ENCODE results near the gene KDR.

DNA sequence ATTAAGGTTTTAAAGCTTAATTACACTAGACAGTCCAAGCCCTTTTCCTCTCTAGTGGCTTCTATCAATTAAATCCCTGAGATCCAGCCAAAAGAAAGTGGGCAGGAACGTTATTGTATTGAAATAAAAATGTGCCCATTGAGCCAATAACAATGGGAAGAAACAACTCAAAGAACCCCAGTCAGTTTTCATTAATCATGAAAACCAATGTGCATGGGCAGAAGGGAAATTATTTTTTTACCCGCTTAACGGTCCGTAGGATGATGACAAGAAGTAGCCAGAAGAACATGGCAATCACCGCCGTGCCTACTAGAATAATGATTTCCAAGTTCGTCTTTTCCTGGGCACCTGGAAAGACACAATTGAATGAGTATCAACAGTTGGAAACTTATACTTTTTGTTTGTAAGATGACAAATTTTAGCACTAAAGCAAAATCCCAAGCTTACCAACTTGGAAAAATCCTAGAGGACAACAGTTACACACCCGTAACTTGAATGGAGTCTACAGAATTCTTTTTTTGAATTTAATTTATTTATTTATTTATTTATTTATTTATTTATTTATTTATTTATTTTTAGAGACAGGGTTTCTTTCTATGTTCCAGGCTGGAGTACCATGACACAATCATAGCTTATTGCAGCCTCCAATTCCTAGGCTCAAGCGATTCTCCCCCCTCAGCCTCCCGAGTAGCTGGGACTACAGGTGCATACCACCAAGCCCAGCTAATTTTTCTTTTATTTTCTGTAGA, 26.8 kb downstream of the KDR start:
- TF ChIP-seq ZBED1 (IDR thresholded peaks at IDR 0.05; ENCODE audit: borderline replicate concordance) (no peak), IKZF1 (conservative IDR thresholded peaks at IDR 0.05) (no peak), GABPA (IDR thresholded peaks at IDR 0.05; ENCODE audit: low read depth) (no peak), ASH2L (IDR thresholded peaks at IDR 0.05; ENCODE audit: borderline replicate concordance, low read depth) (no peak), TCF12 (IDR thresholded peaks at IDR 0.05; ENCODE audit: low read depth, low read length) (no peak), CBFB (IDR thresholded peaks at IDR 0.05; ENCODE audit: low read depth) (no peak), SPI1 (IDR thresholded peaks at IDR 0.05; ENCODE audit: borderline replicate concordance, insufficient read depth, low read depth, low read length) (no peak)
- TF ChIP-seq, protein P1, sequence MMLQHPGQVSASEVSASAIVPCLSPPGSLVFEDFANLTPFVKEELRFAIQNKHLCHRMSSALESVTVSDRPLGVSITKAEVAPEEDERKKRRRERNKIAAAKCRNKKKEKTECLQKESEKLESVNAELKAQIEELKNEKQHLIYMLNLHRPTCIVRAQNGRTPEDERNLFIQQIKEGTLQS (IDR thresholded peaks at IDR 0.05; ENCODE audit: borderline replicate concordance, extremely low read depth, low read depth, low read length) = no peak
- TF ChIP-seq, protein P2, sequence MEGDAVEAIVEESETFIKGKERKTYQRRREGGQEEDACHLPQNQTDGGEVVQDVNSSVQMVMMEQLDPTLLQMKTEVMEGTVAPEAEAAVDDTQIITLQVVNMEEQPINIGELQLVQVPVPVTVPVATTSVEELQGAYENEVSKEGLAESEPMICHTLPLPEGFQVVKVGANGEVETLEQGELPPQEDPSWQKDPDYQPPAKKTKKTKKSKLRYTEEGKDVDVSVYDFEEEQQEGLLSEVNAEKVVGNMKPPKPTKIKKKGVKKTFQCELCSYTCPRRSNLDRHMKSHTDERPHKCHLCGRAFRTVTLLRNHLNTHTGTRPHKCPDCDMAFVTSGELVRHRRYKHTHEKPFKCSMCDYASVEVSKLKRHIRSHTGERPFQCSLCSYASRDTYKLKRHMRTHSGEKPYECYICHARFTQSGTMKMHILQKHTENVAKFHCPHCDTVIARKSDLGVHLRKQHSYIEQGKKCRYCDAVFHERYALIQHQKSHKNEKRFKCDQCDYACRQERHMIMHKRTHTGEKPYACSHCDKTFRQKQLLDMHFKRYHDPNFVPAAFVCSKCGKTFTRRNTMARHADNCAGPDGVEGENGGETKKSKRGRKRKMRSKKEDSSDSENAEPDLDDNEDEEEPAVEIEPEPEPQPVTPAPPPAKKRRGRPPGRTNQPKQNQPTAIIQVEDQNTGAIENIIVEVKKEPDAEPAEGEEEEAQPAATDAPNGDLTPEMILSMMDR (IDR thresholded peaks at IDR 0.05 in 2 of 3, conservative IDR thresholded peaks at IDR 0.05 in 1 of 3; ENCODE audit: control insufficient read depth in 2 of 3, extremely low read depth in 1 of 3, insufficient read depth in 1 of 3, low read depth in 3 of 3, low read length in 3 of 3) = no peak
- TF ChIP-seq, protein P3, sequence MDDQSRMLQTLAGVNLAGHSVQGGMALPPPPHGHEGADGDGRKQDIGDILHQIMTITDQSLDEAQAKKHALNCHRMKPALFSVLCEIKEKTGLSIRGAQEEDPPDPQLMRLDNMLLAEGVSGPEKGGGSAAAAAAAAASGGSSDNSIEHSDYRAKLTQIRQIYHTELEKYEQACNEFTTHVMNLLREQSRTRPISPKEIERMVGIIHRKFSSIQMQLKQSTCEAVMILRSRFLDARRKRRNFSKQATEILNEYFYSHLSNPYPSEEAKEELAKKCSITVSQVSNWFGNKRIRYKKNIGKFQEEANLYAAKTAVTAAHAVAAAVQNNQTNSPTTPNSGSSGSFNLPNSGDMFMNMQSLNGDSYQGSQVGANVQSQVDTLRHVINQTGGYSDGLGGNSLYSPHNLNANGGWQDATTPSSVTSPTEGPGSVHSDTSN (IDR thresholded peaks at IDR 0.05; ENCODE audit: insufficient replicate concordance, low read depth, low read length) = no peak
